HG03520 (cell line): ENCODE results near the gene AKT1S1.
A peak's percentile ranks its signal among the peaks of the same experiment; 100 is the strongest.

Experiments used
- ATAC-seq: cut with Tn5 transposase; IDR thresholded peaks from one replicate; pipeline ENCODE4 v1.9.1; 2021; ENCODE audit warnings: mild to moderate bottlenecking, moderate library complexity; ENCODE audit not compliant: unreplicated experiment

The AKT1S1 gene

DNA sequence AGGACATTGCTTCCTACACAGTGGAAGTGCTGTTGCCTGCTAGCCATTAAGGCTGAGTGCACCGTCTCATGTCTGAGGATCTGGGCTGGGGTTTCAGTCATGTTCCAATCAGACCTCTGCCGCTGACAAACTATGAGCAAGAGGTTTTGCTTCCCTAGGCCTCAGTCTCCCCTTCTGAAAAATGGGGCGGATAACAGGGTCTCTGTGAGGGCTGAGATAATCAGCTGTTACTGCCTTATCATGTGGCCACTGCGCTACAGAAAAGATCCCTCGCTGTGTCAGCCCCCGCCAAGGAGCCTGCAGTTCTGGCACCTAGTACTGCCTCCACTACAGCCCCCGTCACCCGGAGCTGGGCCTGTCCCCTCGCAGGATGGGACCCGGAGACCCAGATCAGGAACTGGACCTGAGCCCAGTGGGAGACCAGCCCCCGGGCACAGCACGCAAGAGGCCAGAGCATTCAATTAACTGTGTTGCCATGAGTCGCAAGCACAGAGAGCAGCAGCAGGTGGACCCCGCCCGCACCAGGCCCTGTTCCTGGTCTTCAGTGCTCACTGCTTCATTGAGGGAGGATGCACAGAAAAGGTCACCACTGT, 6.8 kb downstream of the AKT1S1 start:
- ATAC-seq = no peak

DNA sequence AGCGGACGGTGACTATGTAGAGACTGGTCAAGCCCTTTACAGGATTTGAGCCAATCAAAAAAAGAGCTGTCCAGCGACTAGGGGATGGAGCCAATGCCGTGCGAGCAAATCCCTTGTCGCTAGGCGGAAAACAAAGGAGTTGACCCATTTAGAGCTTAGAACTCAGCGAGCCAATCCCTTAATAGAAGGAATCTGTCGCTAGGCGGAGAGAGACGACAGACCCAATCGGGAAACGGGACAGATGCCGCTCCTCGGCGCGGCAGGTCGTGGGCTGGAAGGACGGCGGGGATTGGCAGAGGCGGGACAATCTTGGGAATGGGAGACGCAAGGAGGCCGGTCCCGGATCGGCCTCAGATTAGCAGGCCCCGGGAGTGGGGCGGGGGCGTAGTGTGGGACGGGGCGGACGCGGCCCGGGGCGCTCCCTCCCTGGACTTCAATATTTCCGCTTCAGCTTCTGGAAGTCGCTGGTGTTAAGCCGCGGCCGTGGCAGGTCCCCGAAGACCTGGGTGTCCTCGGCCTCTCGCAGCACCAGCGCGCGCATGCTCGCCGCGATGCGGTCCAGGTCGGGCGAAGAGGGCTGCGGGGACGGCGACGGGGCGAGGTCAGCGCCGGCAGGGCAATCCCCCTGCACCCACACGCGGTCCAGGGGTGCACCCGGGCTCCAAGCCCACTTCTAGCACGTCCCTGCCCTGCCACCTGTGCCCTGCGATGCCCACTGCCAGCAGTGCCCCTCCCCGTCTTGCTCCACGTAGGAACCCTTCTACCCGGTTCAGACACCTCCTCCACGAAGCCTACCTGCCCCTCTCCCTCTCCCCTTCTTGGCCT, 7.5 kb downstream of the AKT1S1 start:
- ATAC-seq = peak; percentile 75

DNA sequence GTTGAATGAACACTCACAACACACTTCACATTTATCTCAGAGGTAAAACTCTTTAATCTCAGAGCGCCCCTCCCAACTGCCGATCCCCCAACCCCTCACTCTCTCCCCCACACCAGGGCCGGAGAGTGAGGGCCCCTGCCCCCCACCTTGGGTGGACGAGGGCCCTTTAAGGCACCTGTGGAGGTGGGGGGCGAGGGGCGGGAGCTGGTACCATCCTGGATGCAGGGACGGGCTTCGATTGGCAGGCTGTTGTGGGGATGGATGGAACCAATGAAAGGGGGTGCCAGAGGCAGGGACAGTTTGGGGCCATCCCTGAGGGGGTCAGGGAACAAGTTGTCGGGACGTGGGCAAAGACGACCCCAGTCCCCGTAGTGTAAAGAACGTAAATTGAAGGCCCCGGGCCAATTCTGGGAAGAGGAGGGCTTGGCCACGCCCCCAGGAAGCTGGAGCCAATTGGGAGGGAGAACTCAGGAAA, 8.1 kb downstream of the AKT1S1 start:
- ATAC-seq = peak; percentile 4

GRCh38 chr19:49866933-49867782, 10.0 kb downstream of the AKT1S1 start, which contains the start of gene PNKP:
PNKP (minus strand) TSS chr19:49867576; CDS start chr19:49867204, 372 bp downstream.
- ATAC-seq = peak; percentile 31

DNA sequence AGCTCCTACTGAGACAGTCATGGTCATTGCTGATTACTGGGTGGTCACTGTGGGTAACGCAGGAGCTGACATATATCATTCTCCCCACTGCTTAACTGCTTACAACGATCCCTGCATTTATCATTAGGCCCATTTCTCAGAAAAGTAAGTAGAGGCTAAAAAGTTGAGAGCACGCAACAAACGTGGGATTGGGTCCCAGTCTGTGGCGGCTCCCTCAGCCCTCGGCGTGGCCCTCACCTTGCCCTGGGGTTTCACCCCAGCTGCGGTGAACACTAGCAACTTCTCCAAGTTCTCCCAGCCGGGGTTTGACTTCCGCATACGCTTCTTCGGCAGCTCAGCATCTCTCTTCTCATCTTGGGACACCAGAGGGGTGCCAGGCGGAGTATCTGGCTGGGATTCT, 12.3 kb downstream of the AKT1S1 start:
- ATAC-seq = no peak

DNA sequence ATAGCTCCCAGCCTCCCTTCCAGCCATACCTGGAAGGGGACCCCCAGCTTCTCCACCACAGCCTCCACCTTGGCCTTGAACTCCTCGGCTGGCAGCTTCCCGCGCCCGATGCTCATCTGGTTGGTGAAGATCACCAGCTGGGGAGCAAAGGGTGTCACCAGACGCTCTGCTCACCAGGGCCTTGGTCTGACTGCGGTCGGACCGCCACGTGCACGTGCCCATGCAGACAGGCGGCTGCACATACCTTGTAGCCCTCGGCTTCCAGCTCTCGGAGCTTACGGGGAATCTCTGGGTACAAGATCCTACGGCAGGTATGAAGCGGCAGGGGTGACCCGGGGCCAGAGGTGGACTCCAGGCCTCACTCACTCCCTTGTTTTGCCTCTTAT, 13.2 kb downstream of the AKT1S1 start:
- ATAC-seq = no peak

- ATAC-seq = no peak
Measured at GRCh38 chr19:49863254-49863934, 13.8 kb downstream of the AKT1S1 start.

GRCh38 chr19:49862391-49863253, 14.5 kb downstream of the AKT1S1 start:
- no peak for ATAC-seq

DNA sequence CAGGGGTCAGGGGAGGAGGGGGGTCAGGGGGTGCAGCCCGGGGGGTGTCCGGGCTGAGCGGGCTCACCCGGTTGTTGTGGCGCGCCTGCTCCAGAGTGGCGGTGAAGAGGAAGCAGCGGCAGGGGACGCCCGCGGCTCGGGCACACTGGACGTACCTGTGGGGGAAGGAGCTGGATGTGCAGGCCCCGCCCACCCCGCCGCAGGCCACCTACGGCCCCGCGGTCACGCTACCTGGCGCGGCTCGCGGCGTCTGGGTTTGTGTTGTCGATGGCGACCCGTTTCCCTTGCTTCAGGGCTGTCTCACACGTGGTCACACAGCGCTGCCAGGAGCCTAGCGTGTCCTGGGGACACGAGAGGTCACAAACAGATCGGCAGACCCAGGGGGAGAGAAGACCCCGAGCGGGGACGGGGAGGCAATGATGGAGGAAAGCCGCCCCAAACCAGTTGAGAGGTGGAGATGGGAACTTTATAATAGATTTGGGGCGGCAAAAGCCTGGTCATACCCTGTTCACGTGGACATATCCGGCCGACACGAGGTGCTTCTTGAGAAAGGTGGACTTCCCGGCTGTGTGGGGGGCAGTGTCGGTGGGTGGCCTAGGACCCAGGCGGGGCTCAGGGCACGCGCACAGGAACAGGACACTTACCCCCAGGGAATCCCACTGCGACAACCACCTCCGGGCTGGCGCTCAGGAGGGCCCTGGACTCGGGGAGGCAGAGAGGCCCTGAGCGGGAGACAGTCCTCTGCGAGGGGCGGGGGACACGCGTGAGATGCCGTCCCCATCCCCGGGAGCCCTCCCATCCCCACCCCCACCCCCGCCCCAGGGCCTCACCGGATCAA, 15.4 kb downstream of the AKT1S1 start:
- no peak for ATAC-seq

- no peak for ATAC-seq
Measured at GRCh38 chr19:49861107-49861506, 16.0 kb downstream of the AKT1S1 start.

DNA sequence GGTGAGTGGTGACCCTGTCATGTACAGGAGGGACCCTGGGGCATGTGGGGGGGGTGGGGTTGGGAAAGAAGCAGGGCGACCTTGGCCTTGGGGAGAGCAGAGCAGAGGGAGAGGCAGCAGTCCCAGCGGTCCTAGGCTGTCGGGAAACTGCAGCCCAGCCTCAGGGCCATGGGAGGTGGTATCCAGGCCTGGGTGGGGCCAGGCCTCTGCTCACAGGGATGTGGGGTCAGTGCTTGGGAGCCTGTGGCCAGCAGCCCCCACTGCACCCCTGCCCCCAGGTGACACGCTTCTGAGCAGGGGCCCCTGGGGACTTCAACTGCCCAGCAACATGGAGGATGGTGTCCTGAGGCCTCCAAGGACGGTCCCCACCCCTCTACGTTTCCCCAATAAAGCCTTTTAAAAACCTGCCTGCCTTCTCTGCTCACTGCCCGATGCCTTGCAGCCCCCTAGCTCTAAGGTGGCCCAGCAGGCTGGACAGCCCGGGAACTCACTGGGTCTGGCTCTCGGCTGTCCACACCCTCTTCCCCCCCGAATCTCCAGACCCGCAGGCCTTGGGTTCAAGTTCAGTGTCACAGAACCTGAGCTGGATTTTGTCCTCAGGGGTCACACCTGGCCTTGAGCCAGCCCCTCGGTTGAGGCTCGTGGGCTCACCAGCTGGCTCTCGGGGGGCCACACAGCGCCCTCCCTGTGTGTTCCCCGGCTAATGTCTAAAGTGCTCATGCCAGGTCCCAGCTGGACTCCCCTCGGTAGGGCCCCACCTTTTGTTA, 16.6 kb downstream of the AKT1S1 start:
- no peak for ATAC-seq

- ATAC-seq = no peak
Measured at GRCh38 chr19:49859682-49860335, 17.3 kb downstream of the AKT1S1 start.

DNA sequence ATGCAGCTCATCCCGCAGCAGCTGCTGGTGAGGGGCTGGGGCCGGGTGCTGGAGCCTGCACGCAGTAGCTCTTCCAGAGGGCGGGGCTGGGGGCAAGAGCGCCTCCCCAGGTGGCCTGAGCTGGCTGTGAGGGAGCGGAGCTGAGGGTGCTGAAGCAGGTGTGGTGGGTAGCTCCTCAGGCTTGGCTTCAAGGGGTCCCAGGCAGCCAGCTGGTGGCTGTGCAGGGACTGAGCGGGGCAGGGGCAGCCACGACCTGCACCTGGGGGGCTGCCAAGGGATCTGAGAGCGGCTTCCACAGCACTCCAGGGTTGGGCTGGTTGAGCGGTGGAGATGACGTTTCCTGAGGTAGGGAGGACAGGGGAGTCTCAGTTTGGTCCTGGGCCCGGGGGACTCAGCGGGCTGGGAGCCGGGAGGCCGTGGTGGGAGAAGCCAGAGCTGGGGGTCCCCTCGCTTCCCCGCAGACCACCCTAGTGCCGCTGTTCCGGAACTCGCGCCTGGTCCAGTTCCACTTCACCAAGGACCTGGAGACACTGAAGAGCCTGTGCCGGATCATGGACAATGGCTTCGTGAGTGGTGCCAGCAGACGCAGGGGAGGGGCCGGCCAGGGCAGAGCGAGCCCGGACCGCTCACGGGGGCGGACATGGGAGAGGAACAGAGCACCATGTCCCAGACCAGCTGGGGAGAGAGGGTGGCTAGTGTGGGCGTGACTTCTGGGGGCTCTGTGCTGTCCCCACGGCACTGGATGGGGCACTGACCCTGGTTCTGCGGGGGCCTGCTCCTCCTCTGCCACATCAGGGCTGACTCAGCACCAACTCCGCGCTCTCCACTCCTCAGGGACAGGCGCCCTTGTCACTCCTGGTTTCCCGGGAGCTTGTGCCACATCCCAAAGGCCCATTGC, 18.8 kb downstream of the AKT1S1 start:
- no peak for ATAC-seq

DNA sequence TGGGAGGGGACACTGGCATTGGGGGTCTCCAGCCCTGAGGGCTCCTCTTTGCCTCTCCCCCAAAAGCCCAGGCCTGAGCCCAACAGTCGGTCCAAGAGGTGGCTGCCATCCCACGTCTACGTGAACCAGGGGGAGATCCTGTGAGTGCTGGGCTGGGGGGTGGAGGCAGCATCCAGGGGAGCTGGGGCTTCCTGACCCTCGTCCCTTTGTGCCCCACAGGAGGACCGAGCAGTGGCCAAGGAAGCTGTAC, 19.4 kb downstream of the AKT1S1 start:
- ATAC-seq = no peak

- no peak for ATAC-seq
Measured at GRCh38 chr19:49857061-49857837, 19.9 kb downstream of the AKT1S1 start.

DNA sequence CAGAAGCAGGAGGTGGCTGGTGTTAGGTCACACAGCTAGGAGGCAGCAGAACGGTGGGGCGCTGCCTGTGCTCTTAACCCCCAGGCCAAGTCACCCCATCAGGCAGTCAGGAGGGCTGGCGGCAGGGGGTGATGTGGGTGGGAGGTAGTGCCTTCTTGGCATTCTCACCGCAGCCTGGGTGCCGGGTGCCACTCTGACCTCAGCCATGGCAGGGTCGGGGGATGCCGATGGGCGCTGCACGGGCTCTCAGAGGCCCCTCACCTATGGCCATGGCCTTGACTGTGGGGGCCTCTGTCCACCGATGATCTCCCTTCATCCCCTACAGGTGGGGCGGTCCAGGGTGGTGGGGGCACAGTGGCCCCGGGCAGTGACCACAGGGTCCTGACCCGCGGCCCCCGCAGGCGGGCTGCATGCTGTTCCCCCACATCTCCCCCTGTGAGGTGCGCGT, 20.6 kb downstream of the AKT1S1 start:
- ATAC-seq = no peak
